ENCODE data around the gene COL4A3.

COL4A3 gene

GRCh38 chr2:227163998-227164762, at the start of gene COL4A3, which contains the start of gene COL4A4:
Gene COL4A3 (plus strand): TSS chr2:227164624. CDS start chr2:227164727, 103 bp downstream.
Gene COL4A4 (minus strand): TSS chr2:227164205. CDS start chr2:227147483, 16,722 bp downstream.
- no peak for DNase-seq (ENCODE audit: low spot score)

GRCh38 chr2:227115761-227116160, 48.7 kb upstream of the COL4A3 start:
- no peak for DNase-seq (ENCODE audit: low spot score)

GRCh38 chr2:227117027-227117426, 47.4 kb upstream of the COL4A3 start:
- DNase-seq (ENCODE audit: low spot score), result no peak

- DNase-seq (ENCODE audit: low spot score), result no peak
Measured at GRCh38 chr2:227117852-227118251, 46.6 kb upstream of the COL4A3 start.

GRCh38 chr2:227118353-227118752, 46.1 kb upstream of the COL4A3 start:
- DNase-seq (ENCODE audit: low spot score), result no peak

- DNase-seq (ENCODE audit: low spot score), result no peak
Measured at GRCh38 chr2:227123697-227124096, 40.7 kb upstream of the COL4A3 start.

GRCh38 chr2:227124811-227125210, 39.6 kb upstream of the COL4A3 start:
- DNase-seq (ENCODE audit: low spot score), result no peak

- no peak for DNase-seq (ENCODE audit: low spot score)
Measured at GRCh38 chr2:227125506-227125905, 38.9 kb upstream of the COL4A3 start.

- no peak for DNase-seq (ENCODE audit: low spot score)
Measured at GRCh38 chr2:227127201-227127600, 37.2 kb upstream of the COL4A3 start.

GRCh38 chr2:227130636-227131035, 33.8 kb upstream of the COL4A3 start:
- DNase-seq (ENCODE audit: low spot score), result no peak

- DNase-seq (ENCODE audit: low spot score), result no peak
Measured at GRCh38 chr2:227132986-227133385, 31.4 kb upstream of the COL4A3 start.

- DNase-seq (ENCODE audit: low spot score), result no peak
Measured at GRCh38 chr2:227134591-227134990, 29.8 kb upstream of the COL4A3 start.

- DNase-seq (ENCODE audit: low spot score), result no peak
Measured at GRCh38 chr2:227141301-227141700, 23.1 kb upstream of the COL4A3 start.

GRCh38 chr2:227143895-227144294, 20.5 kb upstream of the COL4A3 start:
- no peak for DNase-seq (ENCODE audit: low spot score)

- DNase-seq (ENCODE audit: low spot score), result no peak
Measured at GRCh38 chr2:227146456-227146855, 18.0 kb upstream of the COL4A3 start.

- DNase-seq (ENCODE audit: low spot score), result no peak
Measured at GRCh38 chr2:227147023-227147422, 17.4 kb upstream of the COL4A3 start.

GRCh38 chr2:227148106-227148505, 16.3 kb upstream of the COL4A3 start:
- DNase-seq (ENCODE audit: low spot score), result no peak

- no peak for DNase-seq (ENCODE audit: low spot score)
Measured at GRCh38 chr2:227150222-227150936, 14.0 kb upstream of the COL4A3 start.

GRCh38 chr2:227152093-227152766, 12.2 kb upstream of the COL4A3 start:
- no peak for DNase-seq (ENCODE audit: low spot score)

GRCh38 chr2:227153307-227153706, 11.1 kb upstream of the COL4A3 start:
- DNase-seq (ENCODE audit: low spot score), result no peak

- DNase-seq (ENCODE audit: low spot score), result no peak
Measured at GRCh38 chr2:227153758-227154486, 10.5 kb upstream of the COL4A3 start.
